KG1 (cell line): ENCODE measurements around the gene CD14.
"Not testable (repeated sequence)": the region's sequence is repeated elsewhere in the genome, so short reads cannot be mapped to it uniquely, and the experiment has no call there.

Experiments
- DNase-seq: peaks from one replicate; lab custom pipeline; 2025; lab: John Stamatoyannopoulos, UW

The CD14 gene

DNA sequence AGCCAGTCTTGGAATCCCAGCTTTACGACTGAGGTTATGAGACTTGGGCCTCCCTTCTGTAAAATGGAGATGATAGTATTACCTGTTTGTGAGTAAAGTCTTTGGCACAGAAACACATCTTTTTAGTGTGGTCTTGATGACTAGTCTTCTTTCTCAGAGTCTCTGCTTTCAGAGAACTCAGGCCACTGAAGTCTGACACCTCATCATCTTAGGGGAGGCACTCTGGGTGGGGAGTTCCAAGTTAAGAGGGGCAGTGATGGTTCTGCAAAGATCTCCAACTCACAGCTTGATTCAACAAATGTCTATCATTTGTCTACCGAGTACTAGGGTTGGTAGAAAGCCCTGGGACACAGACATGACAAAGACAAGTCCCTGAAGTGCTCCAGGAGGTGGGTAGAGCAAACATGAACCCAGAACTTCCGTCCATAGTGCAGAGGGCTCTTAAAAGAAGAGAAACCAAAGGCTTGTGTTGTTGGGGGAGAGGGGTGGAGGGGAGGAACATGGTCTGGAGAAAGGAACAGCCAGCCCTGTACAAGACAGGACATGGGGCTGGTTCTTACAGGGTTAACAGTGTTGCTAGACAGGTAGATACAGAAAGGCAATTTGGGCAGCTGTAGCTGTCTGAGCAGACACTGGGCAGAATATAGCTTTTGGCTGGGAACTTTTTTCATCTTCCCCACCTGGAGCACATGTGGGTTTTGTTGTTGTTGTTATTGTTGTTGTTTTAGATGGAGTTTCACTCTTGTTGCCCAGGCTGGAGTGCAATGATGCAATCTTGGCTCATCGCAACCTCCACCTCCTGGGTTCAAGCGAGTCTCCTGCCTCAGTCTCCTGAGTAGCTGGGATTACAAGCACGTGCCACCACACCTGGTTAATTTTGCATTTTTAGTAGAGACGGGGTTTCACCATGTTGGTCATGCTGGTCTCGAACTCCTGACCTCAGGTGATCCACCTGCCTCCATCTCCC, 2.6 kb upstream of the CD14 start:
- no peak for DNase-seq

DNA sequence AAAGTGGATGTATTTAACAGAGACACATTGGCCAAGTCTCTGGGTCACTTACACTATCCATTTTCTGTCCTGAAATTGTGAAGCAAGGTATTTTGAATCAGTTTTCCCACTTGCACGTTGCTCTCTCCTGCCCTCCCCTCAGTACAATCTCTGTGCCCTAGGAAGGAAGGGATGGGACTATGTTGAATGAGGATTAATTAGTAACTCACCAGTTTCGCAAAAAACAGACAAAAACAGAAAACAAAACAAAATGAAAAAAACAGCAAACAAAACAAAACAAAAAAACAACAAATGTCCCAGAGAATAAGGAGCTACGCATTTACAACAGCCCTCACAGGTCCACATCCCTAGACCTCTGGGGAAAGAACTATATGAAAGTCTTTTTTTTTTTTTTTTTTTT, 1.1 kb upstream of the CD14 start:
- DNase-seq, result no peak

DNA sequence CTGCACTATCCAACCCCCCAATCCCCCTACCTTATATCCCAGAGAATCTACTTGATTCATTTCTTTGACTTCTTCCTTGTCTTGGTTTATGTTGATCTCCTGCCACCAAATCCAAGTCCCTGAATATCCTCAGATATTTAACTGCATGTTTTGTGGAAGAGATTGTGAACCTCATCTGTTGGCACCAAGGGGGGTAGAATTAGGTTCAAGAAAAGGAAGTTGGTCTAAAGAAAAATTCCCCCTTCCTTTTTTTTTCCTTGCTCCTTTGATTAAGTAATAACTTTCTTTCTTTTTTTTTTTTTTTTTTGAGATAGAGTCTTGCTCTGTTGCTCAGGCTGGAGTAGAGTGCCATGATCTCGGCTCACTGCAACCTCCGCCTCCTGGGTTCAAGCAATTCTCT, 526 bp upstream of the CD14 start:
- DNase-seq, result no peak

DNA sequence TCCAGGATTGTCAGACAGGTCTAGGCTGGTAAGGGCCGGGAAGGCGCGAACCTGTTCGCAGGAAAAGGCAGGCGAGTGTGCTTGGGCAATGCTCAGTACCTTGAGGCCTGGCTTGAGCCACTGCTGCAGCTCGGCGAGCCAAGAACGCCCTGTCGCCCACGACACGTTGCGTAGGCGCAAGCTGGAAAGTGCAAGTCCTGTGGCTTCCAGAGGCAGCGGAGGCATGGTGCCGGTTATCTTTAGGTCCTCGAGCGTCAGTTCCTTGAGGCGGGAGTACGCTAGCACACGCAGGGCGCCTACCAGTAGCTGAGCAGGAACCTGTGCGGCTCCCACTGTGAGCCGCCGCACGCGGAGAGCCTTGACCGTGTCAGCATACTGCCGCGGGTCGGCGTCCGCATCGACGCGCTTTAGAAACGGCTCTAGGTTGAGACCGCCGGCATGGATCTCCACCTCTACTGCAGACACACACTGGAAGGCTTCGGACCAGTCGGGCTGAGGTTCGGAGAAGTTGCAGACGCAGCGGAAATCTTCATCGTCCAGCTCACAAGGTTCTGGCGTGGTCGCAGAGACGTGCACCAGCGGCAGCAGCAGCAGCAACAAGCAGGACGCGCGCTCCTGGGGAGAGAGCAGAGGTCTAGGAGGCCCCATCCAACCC, 482 bp downstream of the CD14 start:
- DNase-seq, result no peak

DNA sequence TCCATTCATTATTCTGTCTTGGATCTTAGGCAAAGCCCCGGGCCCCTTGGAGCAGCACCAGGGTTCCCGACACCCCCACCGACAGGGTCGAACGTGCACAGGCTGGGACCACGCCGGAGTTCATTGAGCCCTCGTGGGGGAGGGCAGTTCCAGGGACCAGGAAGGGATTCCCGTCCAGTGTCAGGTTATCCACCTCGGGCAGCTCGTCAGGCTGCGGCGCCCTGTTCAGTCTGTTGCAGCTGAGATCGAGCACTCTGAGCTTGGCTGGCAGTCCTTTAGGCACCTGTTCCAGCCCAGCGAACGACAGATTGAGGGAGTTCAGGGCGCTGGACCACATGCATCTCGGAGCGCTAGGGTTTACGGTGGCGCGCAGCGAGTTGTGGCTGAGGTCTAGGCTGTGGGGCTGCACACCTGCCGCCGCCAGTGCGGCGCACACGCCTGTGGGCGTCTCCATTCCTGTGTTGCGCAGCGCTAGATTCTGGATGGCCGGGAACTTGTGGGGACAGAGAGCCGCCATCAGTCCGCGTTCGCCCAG, 1.1 kb downstream of the CD14 start:
- DNase-seq, result no peak

DNA sequence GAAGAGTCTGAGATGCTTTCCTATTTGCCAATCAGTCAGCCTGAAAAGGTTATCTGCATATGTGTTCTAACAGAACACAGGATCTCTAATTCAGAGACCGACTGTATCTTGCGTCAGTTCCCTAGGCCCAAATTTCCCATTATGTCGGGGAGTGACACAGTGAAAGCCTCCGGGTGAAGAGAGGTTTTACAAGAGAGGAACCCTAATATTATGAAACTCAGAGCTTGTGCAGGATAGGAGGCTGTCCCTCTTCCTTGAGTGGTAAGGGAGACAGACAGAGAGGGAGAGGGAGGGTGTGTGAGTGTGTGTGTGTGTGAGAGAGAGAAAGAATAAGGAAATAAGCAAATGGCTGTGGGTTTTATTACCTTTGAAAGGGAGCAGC, 1.9 kb downstream of the CD14 start:
- DNase-seq, result no peak

DNA sequence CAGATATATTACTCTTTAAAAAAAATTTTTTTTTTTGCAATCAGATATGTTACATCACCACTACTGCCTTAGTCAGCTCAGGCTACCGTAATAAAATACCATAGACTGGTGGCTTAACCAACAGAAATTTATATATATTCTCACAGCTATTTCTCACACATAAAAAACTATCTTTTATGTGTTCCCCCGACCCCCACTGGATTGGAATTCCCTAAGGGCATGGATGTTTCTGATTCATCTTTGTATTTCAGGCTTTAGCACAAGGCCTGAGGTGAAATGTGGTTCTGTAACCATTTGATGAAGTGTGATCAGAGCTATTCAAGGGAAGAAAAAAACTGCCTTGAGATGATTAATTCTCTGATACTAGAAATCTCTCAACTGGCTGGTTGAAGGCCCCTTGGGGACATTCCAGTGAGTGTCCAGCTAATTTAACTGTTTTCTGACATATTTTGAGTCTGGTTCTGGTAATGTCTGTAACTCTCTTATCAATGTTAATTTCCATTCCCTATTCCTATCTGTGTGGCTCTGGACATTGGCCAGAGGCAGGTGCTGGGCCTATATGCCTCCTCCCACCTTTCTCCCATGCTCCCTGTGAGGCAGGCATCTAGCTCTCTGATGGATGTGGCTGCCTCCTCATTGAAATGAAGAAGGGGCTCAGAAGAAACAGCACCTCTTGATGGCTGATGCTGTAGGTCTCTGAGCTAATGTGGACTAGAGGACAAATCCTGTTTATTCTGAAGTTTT, 2.5 kb downstream of the CD14 start:
- no peak for DNase-seq

DNA sequence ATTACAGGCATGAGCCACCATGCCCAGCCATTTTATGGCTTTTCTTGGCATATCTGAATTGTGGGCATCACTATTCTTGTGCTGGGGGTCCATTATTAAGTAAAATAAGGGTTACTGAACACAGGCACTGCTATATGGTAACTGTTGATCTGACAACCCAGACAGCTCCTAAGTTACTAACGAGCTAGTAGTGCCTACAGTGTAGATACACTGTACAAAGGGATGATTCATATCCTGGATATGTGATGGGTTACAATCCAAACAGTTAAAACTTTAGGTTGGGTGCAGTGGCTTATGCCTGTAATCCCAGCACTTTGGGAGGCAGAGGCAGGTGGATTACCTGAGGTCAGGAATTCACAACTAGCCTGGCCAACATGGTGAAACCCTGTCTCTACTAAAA, 4.3 kb downstream of the CD14 start:
- no peak for DNase-seq

DNA sequence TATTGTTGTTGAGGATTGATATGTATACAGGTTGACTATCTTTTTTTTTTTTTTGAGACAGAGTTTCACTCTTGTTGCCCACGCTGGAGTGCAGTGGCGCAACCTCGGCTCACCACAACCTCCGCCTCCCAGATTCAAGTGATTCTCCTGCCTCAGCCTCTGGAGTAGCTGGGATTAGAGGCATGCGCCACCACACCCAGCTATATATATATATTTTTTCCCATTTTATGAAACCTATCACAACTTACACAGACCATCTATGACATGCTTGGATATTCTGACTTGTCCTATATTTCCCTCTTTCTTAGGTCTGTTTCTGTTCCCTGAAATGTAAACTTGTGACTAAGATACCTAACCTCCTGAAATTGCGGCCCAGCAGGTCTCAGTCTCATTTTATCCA, 5.0 kb downstream of the CD14 start:
- DNase-seq, result no peak

DNA sequence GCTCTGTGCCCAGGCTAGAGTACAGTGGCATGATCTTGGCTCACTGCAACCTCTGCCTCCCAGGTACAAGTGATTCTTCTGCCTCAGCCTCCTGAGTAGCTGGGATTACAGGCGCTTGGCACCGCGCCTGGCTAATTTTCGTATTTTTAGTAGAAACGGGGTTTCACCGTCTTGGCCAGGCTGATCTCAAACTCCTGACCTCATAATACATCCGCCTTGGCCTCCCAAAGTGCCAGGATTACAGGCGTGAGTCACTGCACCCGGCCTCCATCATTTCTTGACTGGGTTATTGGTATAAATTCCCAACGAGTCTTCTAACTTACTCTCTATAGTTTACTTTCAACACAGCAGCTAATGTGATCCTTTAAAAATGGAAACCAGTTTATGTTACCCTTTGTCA, 8.1 kb downstream of the CD14 start:
- not testable (repeated sequence) for DNase-seq

DNA sequence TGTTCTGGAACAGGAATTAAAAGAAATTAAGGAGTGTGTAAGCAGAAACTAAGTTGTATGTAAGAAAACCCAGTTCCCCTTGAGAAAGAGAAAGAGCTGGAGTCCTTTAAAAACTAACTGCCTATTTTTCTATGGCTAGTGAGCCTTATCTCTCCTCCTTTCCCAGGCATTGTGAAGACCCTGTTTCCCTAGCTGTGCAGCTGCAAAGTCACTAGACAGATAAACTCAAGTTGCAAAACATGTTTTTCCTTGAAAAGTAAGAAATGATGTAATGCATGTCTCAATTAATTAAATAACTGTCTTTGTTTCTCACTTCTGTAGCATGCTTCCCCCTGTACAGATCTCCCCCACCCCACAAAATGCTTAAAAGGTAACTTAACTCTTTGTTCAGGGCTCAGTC, 9.9 kb downstream of the CD14 start:
- DNase-seq, result not testable (repeated sequence)

DNA sequence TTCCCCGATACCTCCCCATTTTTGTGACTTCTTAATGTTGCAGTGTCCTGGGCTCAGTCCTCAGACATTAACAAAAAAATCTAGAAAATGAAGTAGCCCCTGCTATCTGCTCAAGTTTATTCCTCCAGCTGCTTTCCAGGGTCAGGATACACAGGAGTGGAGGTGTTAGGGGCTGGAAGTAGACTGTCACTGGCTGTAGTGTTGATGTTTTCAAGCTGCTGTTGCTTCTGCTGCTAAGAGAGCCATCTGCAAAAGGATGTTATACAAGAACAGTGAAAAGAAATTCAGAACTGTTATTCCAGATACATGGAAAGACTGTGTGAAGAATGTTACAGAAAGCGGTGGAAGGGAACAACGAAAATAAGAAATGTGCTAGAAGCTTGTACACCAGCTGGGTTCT, 10.7 kb downstream of the CD14 start:
- no peak for DNase-seq

DNA sequence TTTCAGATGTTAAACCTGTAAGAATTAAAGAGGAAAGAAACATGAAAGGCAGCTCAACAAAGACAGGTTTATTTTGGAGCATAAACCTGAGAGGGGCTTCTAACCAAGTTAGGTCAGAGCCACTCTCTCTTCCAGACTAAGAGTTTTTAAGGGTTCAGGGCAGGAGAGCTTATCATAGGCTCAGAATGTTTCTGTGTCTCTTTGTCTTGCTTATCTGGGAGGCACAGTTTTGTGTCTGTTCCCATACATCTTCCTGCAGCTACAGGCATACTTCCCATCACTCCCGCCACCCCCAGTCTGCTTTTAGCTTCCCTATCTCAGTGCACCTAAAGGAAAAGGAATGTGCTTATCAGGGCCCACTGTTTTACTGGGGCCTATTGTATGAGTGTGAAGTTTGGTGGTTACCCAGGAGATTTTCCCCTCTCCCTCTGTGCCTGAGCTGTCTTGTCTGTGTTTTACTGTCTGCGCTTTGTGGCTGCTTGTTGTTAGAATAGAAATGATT, 21.9 kb downstream of the CD14 start:
- no peak for DNase-seq

DNA sequence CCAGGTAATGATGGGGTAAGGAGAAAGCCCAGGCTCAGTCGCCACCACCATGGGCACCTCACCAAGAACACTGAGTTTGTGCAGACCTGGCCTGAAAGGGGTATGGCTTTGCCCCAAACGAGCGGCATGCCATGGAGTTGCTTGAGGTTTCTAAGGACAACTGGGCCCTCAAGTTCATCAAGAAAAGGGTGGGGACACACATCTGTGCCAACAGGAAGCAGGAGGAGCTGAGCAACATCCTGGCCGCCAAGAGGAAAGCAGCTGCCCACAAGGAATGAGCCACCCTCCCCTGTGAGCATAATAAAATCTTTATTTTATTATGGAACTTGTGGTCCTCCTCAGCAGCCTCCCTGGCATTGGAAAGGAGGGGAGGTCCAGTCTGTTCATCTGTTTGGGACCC, 23.8 kb downstream of the CD14 start:
- DNase-seq, result no peak

DNA sequence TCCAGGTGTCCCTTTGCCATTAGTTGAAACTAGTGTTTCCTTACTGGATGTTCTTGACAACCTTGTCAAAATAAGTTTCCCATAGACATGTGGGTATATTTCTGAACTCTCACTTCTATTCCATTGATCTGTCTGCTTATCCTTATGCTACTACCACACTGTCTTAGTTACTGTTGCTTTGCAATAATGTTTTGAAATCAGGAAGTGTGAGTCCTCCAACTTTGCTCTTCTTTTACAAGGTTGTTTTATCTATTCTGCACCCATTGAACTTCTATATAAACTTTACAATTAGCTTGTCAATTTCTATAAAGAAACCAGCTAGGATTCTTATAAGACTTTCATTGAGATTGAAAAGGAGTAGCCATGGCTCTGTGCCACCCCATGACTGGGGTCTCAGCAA, 24.3 kb downstream of the CD14 start:
- no peak for DNase-seq

DNA sequence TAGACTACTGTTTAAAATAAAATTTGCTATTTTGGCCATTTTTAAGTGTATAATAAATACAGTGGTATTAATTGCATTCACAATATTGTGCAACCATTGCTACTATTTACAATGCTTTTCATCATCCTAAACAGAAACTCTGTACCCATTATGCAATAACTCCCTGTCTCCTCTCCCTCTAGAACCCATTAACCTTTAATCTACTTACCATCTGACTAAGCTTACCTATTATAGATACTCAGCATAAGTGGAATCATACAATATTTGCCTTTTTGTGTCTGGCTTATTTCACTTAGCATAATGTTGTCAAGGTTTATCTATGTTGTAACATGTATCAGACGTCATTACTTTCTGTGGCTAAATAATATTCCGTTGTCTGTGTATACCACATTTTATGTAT, 25.9 kb downstream of the CD14 start:
- DNase-seq, result no peak

DNA sequence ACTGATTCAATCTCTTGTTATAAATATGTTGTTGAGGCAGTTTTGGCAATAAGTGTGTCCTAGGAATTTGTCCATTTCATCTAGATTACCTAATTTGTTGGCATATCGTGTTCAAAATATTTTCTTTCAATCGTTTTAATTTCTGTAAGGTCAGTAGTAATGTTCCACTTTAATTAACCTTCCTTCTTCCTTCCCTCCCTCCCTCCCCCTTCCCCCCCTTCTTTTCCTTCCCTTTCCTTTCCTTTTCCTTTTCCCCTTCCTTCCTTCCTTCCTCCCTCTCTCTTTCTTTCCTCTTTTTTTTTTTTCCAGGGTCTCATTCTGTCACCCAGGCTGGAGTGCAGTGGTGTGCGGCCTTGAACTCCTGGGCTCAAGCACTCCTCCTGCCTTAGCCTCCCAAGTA, 27.1 kb downstream of the CD14 start:
- DNase-seq, result no peak

DNA sequence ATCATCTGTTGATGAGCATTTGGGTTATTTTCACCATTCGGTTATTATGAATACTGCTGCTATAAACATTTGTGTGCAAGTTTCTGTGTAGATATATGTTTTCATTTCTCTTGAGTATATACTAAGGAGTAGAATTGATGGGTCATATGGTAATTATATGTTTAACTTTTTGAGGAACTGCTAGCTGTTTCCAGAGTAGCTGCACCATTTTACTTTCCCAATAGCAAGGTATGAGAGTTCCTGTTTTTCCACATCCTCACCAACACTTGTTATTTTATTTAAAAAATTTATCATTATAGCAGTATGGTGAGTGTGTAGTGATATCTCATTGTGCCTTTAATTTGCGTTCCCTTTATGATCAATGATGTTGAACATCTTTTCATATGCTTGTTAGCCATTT, 29.2 kb downstream of the CD14 start:
- DNase-seq, result no peak

DNA sequence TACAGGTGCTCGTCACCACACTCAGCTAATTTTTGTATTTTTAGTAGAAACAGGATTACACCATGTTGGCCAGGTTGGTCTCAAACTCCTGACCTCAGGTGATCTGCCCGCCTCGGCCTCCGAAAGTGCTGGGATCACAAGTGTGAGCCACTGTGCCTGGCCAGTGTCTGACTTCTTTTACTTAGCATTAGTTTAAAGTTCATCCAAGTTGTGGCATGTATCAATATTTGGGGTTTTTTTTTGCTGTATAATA, 29.6 kb downstream of the CD14 start:
- not testable (repeated sequence) for DNase-seq

DNA sequence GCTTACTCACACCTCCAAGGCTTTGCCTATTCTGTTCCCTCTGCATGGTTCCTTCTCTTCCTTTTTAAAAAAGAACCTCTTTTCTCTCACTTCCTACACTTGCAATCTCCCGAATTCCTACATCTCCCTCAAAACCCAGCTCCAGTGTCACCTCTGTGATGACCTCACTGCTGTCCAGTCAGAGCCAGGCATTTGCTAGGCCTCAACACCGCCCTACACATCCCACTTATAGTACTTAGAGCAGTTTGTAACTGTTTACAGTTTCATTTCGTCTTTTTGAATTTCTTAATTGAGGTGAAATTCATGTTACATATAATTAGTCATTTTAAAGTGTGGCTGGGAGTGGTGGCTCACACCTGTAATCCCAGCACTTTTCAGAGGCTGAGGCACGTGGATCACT, 30.8 kb downstream of the CD14 start:
- no peak for DNase-seq

DNA sequence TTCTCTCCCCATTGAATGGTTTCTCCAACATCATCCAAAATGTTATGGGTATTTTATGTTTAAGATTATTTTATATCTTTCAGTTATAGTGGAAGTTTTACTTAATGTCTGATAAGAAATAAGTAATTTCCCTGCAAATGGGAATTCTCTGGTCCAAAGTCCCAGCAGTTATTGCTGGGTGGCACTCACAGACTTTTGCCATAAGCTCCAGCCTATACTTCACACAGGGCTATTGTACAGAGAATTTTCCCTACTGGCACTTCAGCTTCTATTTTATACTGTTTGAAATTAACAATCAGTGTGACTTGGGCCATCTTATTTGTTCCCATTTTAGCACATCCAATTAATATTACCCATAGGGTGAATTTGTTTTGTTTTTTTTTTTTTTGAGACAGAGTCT, 32.9 kb downstream of the CD14 start:
- DNase-seq, result no peak

DNA sequence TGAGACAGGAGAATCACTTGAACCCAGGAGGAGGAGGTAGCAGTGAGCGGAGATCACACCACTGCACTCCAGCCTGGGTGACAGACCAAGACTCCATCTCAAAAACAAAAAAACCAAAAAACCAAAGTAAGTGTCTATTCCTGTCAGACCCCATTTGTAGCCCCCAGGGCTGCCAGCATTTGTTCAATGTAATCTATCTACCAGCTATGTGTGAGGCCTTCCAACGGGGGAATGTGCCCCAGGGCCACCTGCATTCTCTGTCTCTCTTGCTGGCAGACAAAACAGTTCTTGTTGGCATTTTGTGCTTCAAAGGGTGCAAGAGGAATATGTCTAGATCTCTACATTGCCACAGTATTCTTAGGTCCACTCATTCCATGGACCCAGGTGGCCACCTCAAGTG, 34.1 kb downstream of the CD14 start:
- no peak for DNase-seq

DNA sequence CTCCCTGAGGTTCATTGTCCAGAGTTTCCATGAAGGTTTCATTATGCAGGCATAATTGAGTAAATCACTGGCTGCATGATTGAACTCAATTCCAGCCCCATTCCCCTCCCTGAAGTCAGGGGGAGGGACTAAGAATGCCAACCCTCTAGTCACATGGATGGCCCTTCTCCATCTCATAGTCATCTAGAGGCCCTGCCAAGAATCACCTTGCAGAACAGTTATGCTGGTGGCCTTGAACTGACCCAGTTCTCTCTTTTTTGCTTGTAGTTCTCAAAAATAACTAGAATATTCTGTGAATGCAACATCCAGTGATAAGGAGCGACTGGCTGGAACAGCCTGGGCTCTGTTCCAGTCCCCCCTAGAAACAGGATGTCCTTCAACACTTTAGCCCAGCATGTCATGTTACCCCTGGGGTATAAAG, 36.6 kb downstream of the CD14 start:
- DNase-seq, result no peak
